HUDEP-2 (cell line): ENCODE data around the gene LPCAT3.

Experiments
- DNase-seq, 76 experiments: peaks; one replicate each; lab custom pipeline; 2025; ENCODE audit not compliant: unreplicated experiment in 76 of 76; lab: John Stamatoyannopoulos, UW

The LPCAT3 gene

DNA sequence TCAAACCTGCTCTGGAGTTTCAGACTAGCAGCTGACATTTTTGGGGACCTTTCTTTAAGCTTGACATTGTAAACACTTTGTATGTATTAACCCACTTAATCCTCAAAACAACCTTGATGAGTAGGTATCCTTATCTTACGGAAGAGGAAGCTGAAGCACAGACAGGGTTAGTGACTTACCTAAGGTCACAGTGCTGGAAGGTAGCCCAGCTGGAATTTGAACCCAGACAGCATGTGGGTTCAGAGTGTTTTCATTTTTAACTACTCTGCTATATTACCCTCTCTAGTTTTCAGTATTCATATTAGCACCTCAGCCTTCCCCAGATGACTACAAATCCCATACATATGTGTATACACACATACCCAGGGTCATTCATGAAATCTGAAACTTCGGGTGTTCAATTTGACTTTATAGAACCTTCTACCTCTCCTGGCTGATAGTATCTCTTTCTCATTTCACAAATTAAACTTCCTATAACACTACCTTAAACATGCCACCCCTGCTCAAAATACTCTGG is 13.9 kb downstream of the LPCAT3 start:
- DNase-seq, result no peak

DNA sequence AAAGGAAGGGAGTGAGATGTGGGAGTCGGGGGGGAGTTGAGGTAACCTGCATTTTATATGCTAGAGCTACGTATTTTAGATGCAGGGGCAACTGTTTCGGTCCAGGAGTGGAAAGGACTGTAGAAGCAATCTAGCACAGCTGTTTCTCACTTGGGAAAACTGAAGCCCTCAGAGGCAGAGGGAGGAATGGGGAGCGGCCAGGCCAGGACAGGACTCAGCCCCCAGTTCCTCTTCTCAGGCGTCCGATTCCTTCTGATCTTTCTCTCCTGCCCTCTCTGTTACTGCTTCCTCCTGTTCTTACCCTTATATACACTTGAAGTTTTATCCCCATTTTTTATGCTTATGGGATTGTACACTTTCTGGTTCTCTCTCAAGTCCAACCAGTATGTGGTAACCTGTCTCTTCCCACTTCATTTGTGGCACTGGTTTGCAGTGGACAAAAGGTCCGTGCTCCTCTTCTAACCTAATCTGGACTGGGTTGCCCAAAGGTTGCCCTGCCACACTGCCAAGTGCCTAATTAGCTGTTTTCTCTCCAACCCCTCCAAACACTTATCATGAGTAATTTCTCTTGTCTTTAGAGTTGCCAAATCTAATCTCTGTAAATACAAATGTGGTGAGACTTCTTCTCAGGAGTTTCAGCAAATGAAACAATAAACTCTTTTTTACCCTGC is 16.2 kb downstream of the LPCAT3 start:
- no peak for DNase-seq

DNA sequence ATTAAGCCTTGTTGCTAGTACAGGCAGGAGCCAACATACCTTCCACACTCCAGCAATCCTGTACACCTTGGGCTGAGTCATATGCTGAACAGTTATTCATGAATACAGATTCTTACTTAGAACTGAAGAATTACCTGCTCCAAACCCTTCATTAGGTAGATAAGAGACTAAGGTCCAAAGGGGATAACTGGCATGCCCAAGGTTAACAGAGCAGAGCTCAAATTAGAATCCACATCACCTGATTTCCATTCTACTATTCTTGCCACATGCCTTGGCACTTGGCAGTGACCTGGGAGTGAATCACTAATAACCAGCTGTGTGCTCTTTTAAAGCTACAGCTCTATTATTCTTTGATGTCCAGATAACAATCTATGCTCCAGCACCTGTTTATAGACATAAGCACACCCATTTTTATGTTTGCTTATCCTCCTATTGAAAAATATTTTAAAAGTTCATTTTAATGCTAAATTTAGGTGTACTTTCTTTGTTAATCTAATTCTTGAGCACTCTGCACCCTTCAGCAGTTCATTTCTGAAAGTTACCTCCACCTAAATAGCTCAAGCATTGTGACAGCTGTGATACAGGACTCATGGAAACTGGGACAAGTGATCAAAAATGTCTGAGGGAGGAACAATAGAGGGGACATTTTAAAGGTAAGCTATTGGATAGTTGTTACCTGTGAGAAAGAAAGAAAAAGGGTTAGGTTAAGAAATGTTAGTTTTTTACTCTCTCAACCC is 19.4 kb downstream of the LPCAT3 start:
- DNase-seq, result no peak

DNA sequence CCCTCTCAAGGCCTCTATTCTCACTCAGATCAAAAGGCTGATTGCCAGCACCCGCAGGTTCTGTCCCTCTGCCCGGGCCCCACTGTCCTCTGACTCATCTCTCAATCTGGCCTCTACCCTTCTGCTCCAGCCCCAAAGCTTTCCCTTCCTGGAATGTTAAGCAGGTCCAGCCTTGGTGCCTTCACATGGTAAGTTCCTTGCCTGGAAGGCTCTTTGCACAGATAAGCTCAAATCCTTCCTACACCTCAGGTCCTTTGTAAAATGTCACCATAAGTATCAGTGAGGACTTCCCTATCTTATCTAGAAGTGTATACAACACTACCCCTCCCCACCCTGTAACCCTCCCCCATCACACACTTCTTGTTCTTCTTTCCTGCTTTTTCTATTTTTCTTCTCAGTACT is 22.2 kb downstream of the LPCAT3 start:
- peak in 44 of 76 experiments; percentile 2 to 62 (median 22) for DNase-seq

DNA sequence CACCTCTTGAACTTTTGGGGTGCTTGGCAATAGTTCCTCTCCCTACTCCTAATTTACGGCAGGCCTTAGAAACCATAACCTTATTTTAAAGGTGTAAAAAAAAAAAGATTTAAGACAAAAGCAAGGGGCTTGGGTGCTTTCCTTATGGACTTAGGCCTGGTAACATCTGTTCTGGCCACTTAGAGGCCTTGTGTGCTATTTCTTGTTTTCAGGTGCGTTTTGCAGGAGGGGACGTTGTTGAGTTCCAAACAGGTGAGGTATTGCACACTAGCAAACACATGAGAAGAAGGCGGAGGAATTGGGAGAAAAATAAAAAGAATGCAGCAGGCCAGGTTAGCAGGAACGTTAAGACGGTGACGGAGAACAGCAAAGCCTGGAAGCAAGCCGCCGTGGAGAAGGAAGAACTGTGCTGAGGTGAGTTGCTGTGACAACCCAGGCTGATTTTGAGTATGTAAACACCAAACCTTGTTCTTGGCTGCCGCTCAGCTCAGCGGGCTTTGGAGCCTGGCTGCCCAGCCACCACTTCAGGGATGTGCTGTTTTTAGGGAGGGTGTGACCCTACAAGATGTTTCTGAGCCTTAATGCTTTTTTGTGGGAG is 30.2 kb downstream of the LPCAT3 start:
- DNase-seq, result no peak

DNA sequence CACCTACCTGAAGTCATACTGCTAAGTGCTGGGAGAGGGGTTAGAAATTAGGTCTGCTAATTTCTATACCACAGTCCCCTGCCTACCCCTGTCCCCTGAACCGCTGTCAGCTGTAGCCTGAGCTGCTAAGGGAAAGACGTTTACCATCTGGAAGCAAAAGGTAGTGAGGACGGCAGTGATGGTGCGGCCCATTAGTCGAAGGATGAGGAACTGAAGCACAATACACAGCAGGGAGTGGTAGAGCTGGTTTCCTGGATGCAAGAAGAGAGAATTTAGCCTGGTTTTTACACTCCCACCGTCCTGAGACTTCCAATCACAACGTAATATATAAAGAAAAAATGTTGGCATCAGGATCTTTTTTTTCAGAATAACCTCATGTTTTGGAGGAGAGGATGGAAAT is 35.7 kb downstream of the LPCAT3 start:
- DNase-seq, result no peak

DNA sequence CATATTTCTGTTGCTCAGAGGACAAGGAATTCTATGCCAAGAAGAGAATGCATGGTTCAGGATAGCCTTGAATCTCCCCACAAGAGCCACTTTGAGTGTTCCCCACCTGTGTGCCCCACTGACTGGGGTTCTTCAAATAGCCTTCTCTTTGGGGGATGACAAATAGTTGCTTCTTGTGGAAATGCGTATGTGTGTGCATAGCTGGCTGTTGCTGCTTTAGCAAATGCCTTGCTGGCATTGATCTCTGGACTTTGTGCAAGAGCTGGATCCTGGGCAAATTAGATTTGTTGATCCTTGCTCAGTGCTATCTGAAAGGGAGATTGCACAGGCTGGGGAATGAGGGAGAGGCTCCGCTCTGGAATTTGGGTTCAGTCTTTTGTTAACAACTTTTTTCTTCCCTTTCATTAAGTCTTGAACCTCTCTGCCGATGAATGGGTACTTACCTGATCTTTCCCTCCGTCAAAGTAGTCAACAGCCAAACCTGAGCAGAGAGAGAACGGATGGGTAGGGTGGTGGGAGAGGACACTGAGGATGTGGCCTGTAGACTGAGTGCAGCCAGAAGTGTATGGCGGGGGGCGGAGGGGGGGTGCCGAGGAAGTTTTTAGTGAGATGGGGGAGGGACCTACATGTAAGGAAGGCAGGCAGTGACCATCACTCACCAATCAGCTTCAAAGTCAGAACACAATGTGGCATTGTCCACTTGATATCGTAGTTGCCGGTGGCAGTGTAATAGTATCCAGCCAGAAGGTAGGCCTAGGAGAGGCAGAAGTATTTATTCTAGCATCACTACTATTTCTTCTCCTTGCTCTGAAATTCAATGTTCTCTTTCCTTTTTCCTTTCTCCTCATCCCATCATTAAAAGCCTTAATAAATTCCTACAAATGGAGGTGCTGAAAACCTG is 36.9 kb downstream of the LPCAT3 start:
- no peak for DNase-seq

DNA sequence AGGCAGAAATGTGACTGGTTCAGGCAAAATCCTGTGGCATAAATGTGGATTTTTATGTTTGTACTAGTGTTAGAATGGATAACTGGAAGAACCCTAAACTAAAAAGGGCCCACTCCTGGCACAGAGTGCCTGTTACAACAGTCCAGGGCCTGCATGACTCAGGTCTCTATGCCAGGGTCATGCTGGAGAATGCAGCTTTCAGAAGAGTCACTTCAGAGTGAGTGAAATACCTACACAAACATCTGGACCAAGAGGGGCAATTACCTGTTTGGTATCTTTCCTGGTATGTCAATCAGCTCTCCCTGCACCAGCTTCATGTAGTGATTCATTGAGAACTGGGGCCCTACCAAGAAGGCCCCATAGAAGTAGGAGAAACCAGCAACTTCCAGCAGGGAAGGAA is 37.5 kb downstream of the LPCAT3 start:
- DNase-seq, result no peak

DNA sequence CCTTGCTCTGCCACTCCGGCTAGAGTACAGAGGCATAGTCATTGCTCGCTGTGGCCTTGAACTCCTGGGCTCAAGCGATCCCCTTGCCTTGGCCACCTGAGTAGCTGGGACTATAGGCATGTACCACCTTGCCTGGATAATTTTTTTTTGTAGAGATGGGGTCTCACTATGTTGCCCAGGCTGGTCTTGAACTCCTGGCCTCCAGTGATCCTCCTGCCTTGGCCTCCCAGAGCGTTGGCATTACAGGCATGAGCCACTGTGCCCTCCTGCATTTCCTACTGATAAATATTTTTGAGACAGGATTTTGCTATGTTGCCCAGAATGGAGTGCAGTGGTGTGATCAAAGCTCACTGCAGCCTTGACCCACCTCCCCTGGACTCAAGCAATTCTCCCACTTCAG is 38.2 kb downstream of the LPCAT3 start:
- DNase-seq, result no peak

DNA sequence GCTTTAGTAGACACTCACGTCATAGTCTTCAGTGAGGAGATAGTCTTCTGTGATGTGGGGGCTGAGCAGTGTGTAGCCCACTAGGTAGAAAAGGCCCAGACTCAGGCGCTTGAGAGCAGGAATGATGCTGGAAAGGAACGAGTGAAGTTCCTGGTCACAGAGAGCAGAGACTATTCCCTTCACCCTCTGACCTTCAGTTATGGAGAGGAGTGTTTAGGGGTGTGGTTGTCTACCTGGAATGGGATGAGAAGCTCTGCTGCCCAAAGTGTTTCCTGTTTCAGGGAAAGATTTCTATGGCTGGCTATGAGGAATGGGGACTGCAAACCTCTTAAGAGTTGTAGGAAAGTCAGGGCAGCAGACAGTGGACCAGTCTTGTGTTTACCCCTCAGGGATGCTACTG is 38.8 kb downstream of the LPCAT3 start:
- DNase-seq, result no peak

DNA sequence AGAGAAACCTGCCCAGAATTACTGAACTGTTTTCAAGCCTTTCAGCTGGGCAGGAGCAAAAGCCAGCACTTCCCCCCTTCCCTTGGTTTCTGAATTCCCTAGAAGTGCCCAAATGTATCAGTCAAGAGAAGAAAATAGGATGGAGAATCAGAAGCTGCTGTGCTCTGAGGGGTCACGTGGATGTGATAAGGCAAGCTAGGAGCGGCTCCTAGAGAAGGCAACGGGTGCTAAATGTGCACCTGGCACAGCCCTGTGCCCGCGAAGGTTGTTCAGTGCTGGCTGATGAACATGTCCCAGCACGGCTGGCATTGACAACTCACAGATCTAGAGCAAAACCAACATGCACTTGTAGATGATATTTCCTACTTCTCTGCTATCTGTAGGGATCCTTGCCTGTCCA is 39.3 kb downstream of the LPCAT3 start:
- DNase-seq, result no peak

DNA sequence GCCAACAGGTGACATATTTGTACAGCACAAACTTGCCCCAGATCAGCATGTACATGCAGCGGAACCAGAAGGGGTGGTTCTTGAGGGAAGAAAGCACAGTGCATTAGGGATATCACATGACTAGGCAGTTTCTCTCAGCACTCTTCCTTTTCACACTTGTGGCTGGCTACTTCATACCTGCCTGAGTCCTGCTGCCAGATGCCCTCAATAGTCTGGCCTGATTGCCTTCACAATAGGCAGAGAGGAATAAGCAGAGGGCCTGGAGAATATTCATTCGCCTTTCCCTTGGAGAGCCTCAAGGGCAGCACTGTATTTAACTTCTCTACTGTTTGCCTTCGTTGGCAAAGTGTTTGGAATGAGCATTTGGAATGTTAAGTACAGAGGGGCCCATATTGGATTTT is 39.7 kb downstream of the LPCAT3 start:
- DNase-seq, result peak in 2 of 76 experiments; percentile 5 to 27

DNA sequence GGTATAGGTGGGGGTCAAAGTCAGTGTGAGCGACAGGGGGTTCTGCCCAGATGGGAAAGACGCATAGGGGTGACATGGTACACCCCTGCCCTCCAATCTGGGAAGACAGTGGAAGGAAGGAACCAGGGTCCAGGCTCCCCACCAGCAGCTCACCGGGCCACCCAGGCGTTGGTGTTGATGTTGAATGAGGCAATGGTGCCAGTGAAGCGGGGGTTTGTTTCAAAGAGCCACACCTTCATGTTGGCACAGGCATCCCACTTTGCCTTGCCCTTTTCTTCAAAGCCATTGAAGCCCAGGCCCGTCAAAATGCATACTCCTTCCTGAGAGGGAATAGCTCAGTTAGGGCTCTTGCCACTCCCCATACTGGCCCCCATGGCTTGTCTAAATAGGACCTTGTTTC is 40.1 kb downstream of the LPCAT3 start:
- no peak for DNase-seq

DNA sequence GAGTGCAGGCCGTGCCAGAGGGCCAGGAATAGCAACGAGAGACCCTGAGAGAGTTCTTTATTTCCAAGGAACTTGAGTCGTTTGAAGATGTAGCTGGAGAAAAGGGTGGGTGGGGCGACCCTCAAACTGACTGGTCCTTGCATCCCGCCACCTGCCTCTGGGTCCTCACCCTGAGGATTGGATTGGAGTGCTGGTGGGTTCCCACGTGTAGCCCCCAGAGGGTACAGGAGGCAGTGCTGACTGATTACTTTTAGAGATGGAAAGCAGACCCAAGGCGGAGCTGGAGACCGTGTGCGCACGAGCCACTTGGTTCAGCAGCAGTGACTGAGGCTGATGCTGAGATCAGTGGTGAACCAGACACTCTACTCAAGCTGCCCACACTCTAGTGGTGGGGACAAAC is 40.6 kb downstream of the LPCAT3 start:
- no peak for DNase-seq

DNA sequence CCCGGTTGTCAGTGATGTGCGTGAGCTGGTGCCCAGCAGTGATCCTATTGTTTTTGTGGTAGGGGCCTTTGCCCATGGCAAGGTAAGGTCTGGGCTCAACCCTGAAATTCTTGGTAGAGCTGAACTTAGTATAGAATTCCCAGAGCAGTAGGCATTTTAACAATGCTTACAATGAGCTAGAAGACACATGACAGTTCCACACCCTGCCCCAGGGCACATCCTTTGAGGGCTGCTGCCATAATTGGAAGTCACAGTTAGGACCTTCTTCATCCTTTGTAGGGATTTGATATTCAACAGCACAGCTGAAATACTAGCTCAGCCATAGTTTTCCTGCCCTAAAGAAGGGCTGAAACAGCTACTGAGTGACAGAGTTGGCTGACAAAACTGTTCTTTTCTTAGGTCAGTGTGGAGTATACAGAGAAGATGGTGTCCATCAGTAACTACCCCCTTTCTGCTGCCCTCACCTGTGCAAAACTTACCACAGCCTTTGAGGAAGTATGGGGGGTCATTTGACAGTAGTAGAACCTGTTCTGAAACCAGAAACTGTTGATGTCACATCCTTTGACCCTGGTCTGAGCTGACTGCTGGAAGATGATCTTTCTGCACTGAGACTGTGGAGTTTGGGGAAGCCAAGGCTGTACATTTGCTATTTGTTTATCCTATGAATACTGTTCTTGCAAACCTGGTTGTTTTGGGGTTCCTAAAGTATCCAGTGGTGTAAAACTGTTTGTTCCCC is 42.8 kb downstream of the LPCAT3 start:
- DNase-seq, result no peak

DNA sequence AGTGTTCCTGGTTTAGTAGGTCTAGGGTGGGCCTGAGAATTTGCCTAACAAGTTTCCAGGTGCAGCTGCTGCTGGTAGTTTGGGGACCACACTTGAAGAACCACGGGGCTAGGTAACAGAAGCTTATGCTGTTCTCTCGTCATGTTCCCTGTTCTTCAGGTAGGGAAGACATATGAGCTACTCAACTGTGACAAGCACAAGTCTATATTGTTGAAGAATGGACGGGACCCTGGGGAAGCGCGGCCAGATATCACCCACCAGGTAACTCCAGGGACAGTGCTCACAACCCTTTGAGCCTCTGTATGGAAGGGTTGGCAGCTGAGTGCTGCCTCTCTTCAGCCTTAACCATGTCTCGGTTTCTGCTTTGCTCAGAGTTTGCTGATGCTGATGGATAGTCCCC is 44.1 kb downstream of the LPCAT3 start:
- no peak for DNase-seq

DNA sequence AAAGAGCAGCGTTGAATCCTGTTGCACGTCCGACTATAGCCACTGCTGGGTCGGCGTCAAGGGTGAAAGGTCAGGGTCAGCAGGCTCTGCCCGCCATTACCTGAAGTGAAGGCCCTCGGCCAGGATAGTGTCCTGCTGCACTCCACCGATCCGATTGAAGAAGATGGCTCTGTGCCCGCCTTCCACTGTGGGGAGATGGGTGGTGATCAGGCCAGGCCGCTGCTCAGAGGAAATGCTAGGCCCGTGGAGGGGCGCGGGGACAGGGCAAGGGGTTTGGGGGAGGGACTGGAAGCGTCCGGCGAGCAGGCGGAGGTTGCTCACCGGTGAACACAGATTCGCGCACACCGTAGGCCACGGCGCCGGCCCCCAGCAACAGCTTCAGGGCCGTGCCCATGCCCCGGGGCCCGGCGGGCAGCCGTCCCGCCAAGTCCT is 48.2 kb downstream of the LPCAT3 start:
- peak in 4 of 76 experiments; percentile 40 to 63 (median 50) for DNase-seq

DNA sequence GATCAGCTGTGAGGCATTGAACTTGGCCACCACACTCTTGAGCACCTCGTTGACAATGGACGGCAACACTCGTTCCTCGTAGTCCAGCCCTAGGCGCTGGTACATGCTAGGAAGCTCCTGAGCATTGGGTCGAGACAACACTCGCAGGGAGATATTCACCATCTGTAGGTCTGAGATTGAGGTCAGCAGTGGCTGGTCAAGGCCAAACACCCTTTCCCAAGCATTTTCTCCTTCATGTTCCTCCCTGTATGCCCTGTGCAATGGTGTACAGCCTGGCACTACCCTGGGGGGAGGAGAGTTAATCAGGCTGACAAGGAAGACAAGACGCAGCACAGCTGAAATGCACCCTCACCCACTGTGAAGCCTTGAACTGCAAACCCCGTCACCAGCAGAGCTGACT is 49.9 kb downstream of the LPCAT3 start:
- DNase-seq, result no peak

DNA sequence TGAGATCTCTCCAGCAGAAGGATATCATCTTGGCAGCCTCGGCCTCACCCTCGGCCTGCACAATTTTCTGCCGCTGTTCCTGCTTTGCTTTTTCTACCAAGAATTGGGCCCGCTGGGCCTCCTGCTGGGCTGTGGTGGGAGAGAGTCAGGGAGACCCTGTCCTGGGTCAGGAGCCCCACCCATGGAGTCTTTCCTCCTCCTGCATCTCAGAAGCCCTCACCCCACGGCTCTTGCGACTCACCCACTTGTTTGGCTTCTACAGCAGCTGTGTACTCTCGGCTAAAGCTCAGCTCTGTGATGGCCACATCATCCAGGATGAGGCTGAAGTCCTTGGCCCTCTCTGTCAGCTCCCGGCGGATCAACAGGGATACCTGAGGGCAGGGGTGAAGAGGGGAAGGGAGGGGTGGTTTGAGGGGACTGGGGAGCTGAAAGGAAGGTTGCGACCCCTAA is 50.6 kb downstream of the LPCAT3 start:
- DNase-seq, result no peak

DNA sequence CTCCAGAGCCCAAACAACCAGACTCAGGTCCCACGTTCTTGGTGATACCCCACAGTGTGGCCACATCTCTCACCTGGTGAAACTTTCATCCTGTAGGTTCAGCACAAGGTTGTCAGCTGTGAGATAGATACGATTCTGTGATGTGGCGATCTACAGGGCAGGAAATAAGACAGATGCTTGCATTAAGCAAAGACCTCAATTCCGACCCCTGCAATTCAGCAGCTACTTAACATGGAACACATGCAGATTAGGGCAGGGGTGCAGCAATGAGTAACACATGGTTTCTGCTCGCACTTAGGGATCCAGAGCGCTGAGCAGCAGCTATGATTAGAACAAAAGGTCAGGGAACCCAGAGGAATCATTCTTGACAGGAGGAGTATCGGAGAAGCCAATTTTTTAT is 51.9 kb downstream of the LPCAT3 start:
- DNase-seq, result no peak
